ENCODE results near the gene SLC12A7.

SLC12A7 gene

GRCh38 chr5:1018596-1018995 lies 93.3 kb downstream of the SLC12A7 start:
- Histone ChIP-seq H3K36me3 (replicated peaks) (no peaks in the 10 kb centered on the region), H3K4me3 (ENCODE audit: low read depth, low read length) (no peak overlapping the region), H3K27ac (no peak overlapping the region), H3K27me3 (replicated peaks) (peaks cover 8% of the 10 kb centered on the region)
- DNase-seq: no peak
- in situ Hi-C loops (cut with HindIII; ENCODE audit: low pct_ligation_motif_present, low sequenced_read_pairs): no loop called here
- TF ChIP-seq CTCF (IDR thresholded peaks at IDR 0.05; ENCODE audit: low read depth, low read length, missing control alignments): no peak

GRCh38 chr5:1017691-1018455 lies 94.0 kb downstream of the SLC12A7 start:
- no peak for DNase-seq
- Histone ChIP-seq H3K4me3 (ENCODE audit: low read depth, low read length) (no peak overlapping the region), H3K27ac (no peak overlapping the region), H3K36me3 (replicated peaks) (no peaks in the 10 kb centered on the region), H3K27me3 (replicated peaks) (peaks cover 8% of the 10 kb centered on the region)
- no peak for TF ChIP-seq CTCF (IDR thresholded peaks at IDR 0.05; ENCODE audit: low read depth, low read length, missing control alignments)
- in situ Hi-C loops (cut with HindIII; ENCODE audit: low pct_ligation_motif_present, low sequenced_read_pairs): no loop called here

GRCh38 chr5:1017056-1017455 lies 94.8 kb downstream of the SLC12A7 start:
- no peak for TF ChIP-seq CTCF (IDR thresholded peaks at IDR 0.05; ENCODE audit: low read depth, low read length, missing control alignments)
- in situ Hi-C loops (cut with HindIII; ENCODE audit: low pct_ligation_motif_present, low sequenced_read_pairs): no loop called here
- H3K4me3 ChIP-seq (ENCODE audit: low read depth, low read length): no peak overlapping the region
- H3K36me3 ChIP-seq (replicated peaks): no peaks in the 10 kb centered on the region
- H3K27ac ChIP-seq: no peak overlapping the region
- H3K27me3 ChIP-seq (replicated peaks): peaks cover 10% of the 10 kb centered on the region
- DNase-seq: no peak

GRCh38 chr5:1016476-1016875 lies 95.4 kb downstream of the SLC12A7 start:
- no peak overlapping the region for H3K4me3 ChIP-seq (ENCODE audit: low read depth, low read length)
- H3K27me3 ChIP-seq (replicated peaks): peaks cover 10% of the 10 kb centered on the region
- H3K36me3 ChIP-seq (replicated peaks): no peaks in the 10 kb centered on the region
- no peak for DNase-seq
- no peak overlapping the region for H3K27ac ChIP-seq
- in situ Hi-C loops (cut with HindIII; ENCODE audit: low pct_ligation_motif_present, low sequenced_read_pairs): no loop called here
- TF ChIP-seq CTCF (IDR thresholded peaks at IDR 0.05; ENCODE audit: low read depth, low read length, missing control alignments): no peak

- Histone ChIP-seq H3K36me3 (replicated peaks) (no peaks in the 10 kb centered on the region), H3K4me3 (ENCODE audit: low read depth, low read length) (no peak overlapping the region), H3K27ac (no peak overlapping the region), H3K27me3 (replicated peaks) (peaks cover 14% of the 10 kb centered on the region)
- in situ Hi-C loops (cut with HindIII; ENCODE audit: low pct_ligation_motif_present, low sequenced_read_pairs): no loop called here
- DNase-seq: no peak
- TF ChIP-seq CTCF (IDR thresholded peaks at IDR 0.05; ENCODE audit: low read depth, low read length, missing control alignments): no peak
These were observed 95.8 kb downstream of the SLC12A7 start for GRCh38 chr5:1016036-1016435.

GRCh38 chr5:1015507-1015906 lies 96.4 kb downstream of the SLC12A7 start:
- no peaks in the 10 kb centered on the region for H3K36me3 ChIP-seq (replicated peaks)
- no peak for TF ChIP-seq CTCF (IDR thresholded peaks at IDR 0.05; ENCODE audit: low read depth, low read length, missing control alignments)
- peaks cover 19% of the 10 kb centered on the region for H3K27me3 ChIP-seq (replicated peaks)
- in situ Hi-C loops (cut with HindIII; ENCODE audit: low pct_ligation_motif_present, low sequenced_read_pairs): no loop called here
- DNase-seq: no peak
- no peak overlapping the region for H3K4me3 ChIP-seq (ENCODE audit: low read depth, low read length)
- H3K27ac ChIP-seq: no peak overlapping the region

Data from brain microvascular endothelial cell (primary cell).